ENCODE data around the gene SEC62.

DNA sequence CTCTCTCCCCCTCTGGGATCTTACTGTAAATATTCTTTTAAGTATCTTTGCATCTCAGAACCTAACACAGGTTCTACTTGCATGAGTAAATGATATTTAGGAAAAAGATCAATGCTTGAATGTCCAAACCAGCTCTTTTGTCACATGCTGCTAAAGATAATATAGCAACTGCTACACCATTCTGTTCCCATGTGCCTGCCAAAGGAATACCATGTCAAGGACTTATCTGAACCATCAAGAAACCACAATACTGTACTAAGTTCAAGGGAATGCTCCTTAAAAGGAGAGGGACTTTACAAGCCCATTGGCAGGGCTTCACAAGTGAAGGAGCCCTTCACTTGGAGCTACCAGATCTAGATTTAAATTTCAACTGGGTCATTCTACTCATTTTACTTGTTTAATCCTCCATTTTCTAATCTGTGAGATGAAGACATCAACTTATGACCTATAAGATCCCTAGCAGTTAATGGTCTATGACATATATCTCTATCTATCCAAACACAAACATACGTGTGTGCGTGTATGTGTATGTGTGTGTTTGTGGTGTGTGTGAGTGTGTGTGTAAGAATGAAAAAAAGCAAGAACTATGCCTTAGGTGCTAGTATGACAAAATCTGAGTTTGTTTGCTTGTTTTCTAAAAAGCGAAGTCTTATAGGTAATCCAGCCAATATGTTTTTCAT lies 13.0 kb upstream of the SEC62 start:
- TF ChIP-seq, protein P1, sequence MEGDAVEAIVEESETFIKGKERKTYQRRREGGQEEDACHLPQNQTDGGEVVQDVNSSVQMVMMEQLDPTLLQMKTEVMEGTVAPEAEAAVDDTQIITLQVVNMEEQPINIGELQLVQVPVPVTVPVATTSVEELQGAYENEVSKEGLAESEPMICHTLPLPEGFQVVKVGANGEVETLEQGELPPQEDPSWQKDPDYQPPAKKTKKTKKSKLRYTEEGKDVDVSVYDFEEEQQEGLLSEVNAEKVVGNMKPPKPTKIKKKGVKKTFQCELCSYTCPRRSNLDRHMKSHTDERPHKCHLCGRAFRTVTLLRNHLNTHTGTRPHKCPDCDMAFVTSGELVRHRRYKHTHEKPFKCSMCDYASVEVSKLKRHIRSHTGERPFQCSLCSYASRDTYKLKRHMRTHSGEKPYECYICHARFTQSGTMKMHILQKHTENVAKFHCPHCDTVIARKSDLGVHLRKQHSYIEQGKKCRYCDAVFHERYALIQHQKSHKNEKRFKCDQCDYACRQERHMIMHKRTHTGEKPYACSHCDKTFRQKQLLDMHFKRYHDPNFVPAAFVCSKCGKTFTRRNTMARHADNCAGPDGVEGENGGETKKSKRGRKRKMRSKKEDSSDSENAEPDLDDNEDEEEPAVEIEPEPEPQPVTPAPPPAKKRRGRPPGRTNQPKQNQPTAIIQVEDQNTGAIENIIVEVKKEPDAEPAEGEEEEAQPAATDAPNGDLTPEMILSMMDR (IDR thresholded peaks at IDR 0.05; ENCODE audit: borderline replicate concordance, extremely low read depth, low read length, poor library complexity, severe bottlenecking), result no peak
- no peak for TF ChIP-seq EZH2 (IDR thresholded peaks at IDR 0.05; ENCODE audit: borderline replicate concordance, low read depth, low read length, severe bottlenecking)

Measured in DND-41 (cell line).